IPS-NIHi7 (cell line): Measurements from ENCODE around the gene ENPEP.
"Not testable (repeated sequence)": the region's sequence is repeated elsewhere in the genome, so short reads cannot be mapped to it uniquely, and the experiment has no call there.

ENCODE experiments used
- DNase-seq: peaks from one replicate; pipeline ENCODE4 v3.0.0; 2012; ENCODE audit warnings: mixed read lengths; ENCODE audit errors: extremely low spot score

Gene ENPEP

GRCh38 chr4:110518889-110519490 lies 43.0 kb downstream of the ENPEP start:
- peak; percentile 31 for DNase-seq

GRCh38 chr4:110520886-110521285 lies 44.9 kb downstream of the ENPEP start:
- no peak for DNase-seq

- no peak for DNase-seq
Measured at GRCh38 chr4:110526589-110526988, 50.6 kb downstream of the ENPEP start.

GRCh38 chr4:110527156-110527555 lies 51.2 kb downstream of the ENPEP start:
- DNase-seq = no peak

GRCh38 chr4:110532901-110533589 lies 57.1 kb downstream of the ENPEP start:
- DNase-seq = no peak

- DNase-seq = no peak
Measured at GRCh38 chr4:110533590-110533910, 57.6 kb downstream of the ENPEP start.

- DNase-seq = peak; percentile 35
Measured at GRCh38 chr4:110533940-110534339, 58.0 kb downstream of the ENPEP start.

- no peak for DNase-seq
Measured at GRCh38 chr4:110540581-110540980, 64.6 kb downstream of the ENPEP start.

GRCh38 chr4:110540982-110541451 lies 65.1 kb downstream of the ENPEP start:
- DNase-seq = no peak

GRCh38 chr4:110543577-110543976 lies 67.6 kb downstream of the ENPEP start:
- no peak for DNase-seq

- DNase-seq = no peak
Measured at GRCh38 chr4:110544594-110544993, 68.6 kb downstream of the ENPEP start.

- no peak for DNase-seq
Measured at GRCh38 chr4:110550260-110550659, 74.3 kb downstream of the ENPEP start.

- no peak for DNase-seq
Measured at GRCh38 chr4:110553197-110553596, 77.2 kb downstream of the ENPEP start.

GRCh38 chr4:110567214-110567613 lies 91.3 kb downstream of the ENPEP start:
- no peak for DNase-seq

GRCh38 chr4:110576696-110577095 lies 100.7 kb downstream of the ENPEP start:
- not testable (repeated sequence) for DNase-seq

- DNase-seq = peak; percentile 48
Measured at GRCh38 chr4:110586131-110586850, 110.3 kb downstream of the ENPEP start.

GRCh38 chr4:110587666-110588285 lies 111.8 kb downstream of the ENPEP start:
- no peak for DNase-seq

- DNase-seq = no peak
Measured at GRCh38 chr4:110589297-110589696, 113.3 kb downstream of the ENPEP start.

- DNase-seq = no peak
Measured at GRCh38 chr4:110595583-110595982, 119.6 kb downstream of the ENPEP start.

GRCh38 chr4:110596431-110596830 lies 120.5 kb downstream of the ENPEP start:
- DNase-seq = no peak

GRCh38 chr4:110597582-110597981 lies 121.6 kb downstream of the ENPEP start:
- no peak for DNase-seq

- no peak for DNase-seq
Measured at GRCh38 chr4:110602061-110602460, 126.1 kb downstream of the ENPEP start.

GRCh38 chr4:110605077-110605476 lies 129.1 kb downstream of the ENPEP start:
- no peak for DNase-seq
